IPS-15b (cell line): Measurements from ENCODE around the gene EPB41L5.
"Not testable (repeated sequence)": the region's sequence is repeated elsewhere in the genome, so short reads cannot be mapped to it uniquely, and the experiment has no call there.

Experiments used
- H3K27me3 ChIP-seq: one replicate; pipeline ENCODE4 v1.6.1; 2013; ENCODE audit warnings: low read length; ENCODE audit not compliant: control insufficient read depth, insufficient read depth
- H3K36me3 ChIP-seq: one replicate; pipeline ENCODE4 v1.6.1; 2013; ENCODE audit warnings: low read length; ENCODE audit not compliant: control insufficient read depth, insufficient read depth
- H3K4me1 ChIP-seq: one replicate; pipeline ENCODE4 v1.6.1; 2013; ENCODE audit warnings: mild to moderate bottlenecking, low read length; ENCODE audit not compliant: control insufficient read depth, insufficient read depth
- H3K4me3 ChIP-seq: one replicate; pipeline ENCODE4 v1.5.1; 2013; ENCODE audit warnings: low read depth, low read length
- H3K9ac ChIP-seq: one replicate; pipeline ENCODE4 v1.6.1; 2013; ENCODE audit warnings: low read depth, mild to moderate bottlenecking, low read length
- H3K9me3 ChIP-seq: one replicate; pipeline ENCODE4 v1.6.1; 2013; ENCODE audit warnings: mild to moderate bottlenecking, low read length; ENCODE audit not compliant: control insufficient read depth, insufficient read depth

The EPB41L5 gene

GRCh38 chr2:120182019-120182560 is 169.2 kb downstream of the EPB41L5 start:
- no peak overlapping the region for H3K9ac ChIP-seq
- peaks cover 7% of the 10 kb centered on the region for H3K4me1 ChIP-seq
- H3K4me3 ChIP-seq: no peak overlapping the region

GRCh38 chr2:120189189-120189588 is 176.3 kb downstream of the EPB41L5 start:
- Histone ChIP-seq H3K4me3 (no peak overlapping the region), H3K4me1 (no peaks in the 10 kb centered on the region)

More at GRCh38 chr2:120182019-120182560, 169.2 kb downstream of the EPB41L5 start:
- H3K36me3 ChIP-seq: no peaks in the 10 kb centered on the region
- no peaks in the 10 kb centered on the region for H3K27me3 ChIP-seq
- H3K9me3 ChIP-seq: no peaks in the 10 kb centered on the region

GRCh38 chr2:120192280-120192679 is 179.4 kb downstream of the EPB41L5 start:
- Histone ChIP-seq H3K36me3 (no peaks in the 10 kb centered on the region), H3K4me1 (no peaks in the 10 kb centered on the region), H3K4me3 (no peak overlapping the region), H3K9me3 (no peaks in the 10 kb centered on the region), H3K27me3 (no peaks in the 10 kb centered on the region), H3K9ac (no peak overlapping the region)

More at GRCh38 chr2:120189189-120189588, 176.3 kb downstream of the EPB41L5 start:
- no peaks in the 10 kb centered on the region for H3K36me3 ChIP-seq
- H3K27me3 ChIP-seq: no peaks in the 10 kb centered on the region
- no peaks in the 10 kb centered on the region for H3K9me3 ChIP-seq
- no peak overlapping the region for H3K9ac ChIP-seq

GRCh38 chr2:120195553-120195952 is 182.7 kb downstream of the EPB41L5 start:
- no peak overlapping the region for H3K9ac ChIP-seq
- H3K36me3 ChIP-seq: no peaks in the 10 kb centered on the region
- H3K4me3 ChIP-seq: no peak overlapping the region
- H3K9me3 ChIP-seq: no peaks in the 10 kb centered on the region
- H3K4me1 ChIP-seq: no peaks in the 10 kb centered on the region
- H3K27me3 ChIP-seq: no peaks in the 10 kb centered on the region

GRCh38 chr2:120199817-120200459 is 187.1 kb downstream of the EPB41L5 start:
- not testable (repeated sequence) for H3K4me3 ChIP-seq, H3K9ac ChIP-seq

GRCh38 chr2:120203251-120204021 is 190.6 kb downstream of the EPB41L5 start:
- H3K9ac ChIP-seq: no peak overlapping the region
- no peak overlapping the region for H3K4me3 ChIP-seq

More at GRCh38 chr2:120199817-120200459, 187.1 kb downstream of the EPB41L5 start:
- not testable (repeated sequence) for H3K9me3 ChIP-seq, H3K4me1 ChIP-seq, H3K27me3 ChIP-seq, H3K36me3 ChIP-seq

GRCh38 chr2:120204022-120204405 is 191.1 kb downstream of the EPB41L5 start:
- no peaks in the 10 kb centered on the region for H3K9me3 ChIP-seq
- no peak overlapping the region for H3K9ac ChIP-seq
- H3K4me1 ChIP-seq: no peaks in the 10 kb centered on the region
- no peaks in the 10 kb centered on the region for H3K27me3 ChIP-seq
- no peaks in the 10 kb centered on the region for H3K36me3 ChIP-seq
- H3K4me3 ChIP-seq: no peak overlapping the region

More at GRCh38 chr2:120203251-120204021, 190.6 kb downstream of the EPB41L5 start:
- Histone ChIP-seq H3K27me3 (no peaks in the 10 kb centered on the region), H3K9me3 (no peaks in the 10 kb centered on the region), H3K4me1 (no peaks in the 10 kb centered on the region), H3K36me3 (no peaks in the 10 kb centered on the region)

- no peaks in the 10 kb centered on the region for H3K27me3 ChIP-seq
- no peak overlapping the region for H3K4me3 ChIP-seq
- H3K36me3 ChIP-seq: no peaks in the 10 kb centered on the region
- no peaks in the 10 kb centered on the region for H3K4me1 ChIP-seq
- no peak overlapping the region for H3K9ac ChIP-seq
- no peaks in the 10 kb centered on the region for H3K9me3 ChIP-seq
Observed at GRCh38 chr2:120204417-120204816, 191.5 kb downstream of the EPB41L5 start.

GRCh38 chr2:120204945-120205670 is 192.2 kb downstream of the EPB41L5 start:
- Histone ChIP-seq H3K36me3 (no peaks in the 10 kb centered on the region), H3K4me3 (no peak overlapping the region), H3K4me1 (no peaks in the 10 kb centered on the region), H3K9me3 (no peaks in the 10 kb centered on the region), H3K27me3 (no peaks in the 10 kb centered on the region), H3K9ac (no peak overlapping the region)

- H3K36me3 ChIP-seq: no peaks in the 10 kb centered on the region
- H3K4me1 ChIP-seq: no peaks in the 10 kb centered on the region
- H3K4me3 ChIP-seq: no peak overlapping the region
- H3K9me3 ChIP-seq: no peaks in the 10 kb centered on the region
- no peaks in the 10 kb centered on the region for H3K27me3 ChIP-seq
- no peak overlapping the region for H3K9ac ChIP-seq
Observed at GRCh38 chr2:120206022-120206581, 193.2 kb downstream of the EPB41L5 start.
